Trophoblast cell (in vitro differentiated cells and primary cell): ENCODE measurements around the gene PHLPP1.

ENCODE experiments used
- DNase-seq, 2 donors: peaks; one replicate each; pipeline ENCODE4 v3.0.0-alpha.2; 2016
- H2AFZ ChIP-seq: 2 replicates; pipeline ENCODE4 v1.6.1; 2013; ENCODE audit warnings: low read length, moderate library complexity, mild to moderate bottlenecking; ENCODE audit not compliant: insufficient read depth, poor library complexity
- H2AK5ac ChIP-seq: 2 replicates; pipeline ENCODE4 v1.6.1; 2013; ENCODE audit warnings: mild to moderate bottlenecking, low read length
- H2BK120ac ChIP-seq: 2 replicates; pipeline ENCODE4 v1.6.1; 2013; ENCODE audit warnings: low read length, mild to moderate bottlenecking, moderate library complexity; ENCODE audit not compliant: insufficient read depth, poor library complexity
- H2BK12ac ChIP-seq: 2 replicates; pipeline ENCODE4 v1.6.1; 2013; ENCODE audit warnings: mild to moderate bottlenecking, low read length, moderate library complexity
- H2BK5ac ChIP-seq: 2 replicates; pipeline ENCODE4 v1.6.1; 2013; ENCODE audit warnings: low read length, low read depth, moderate library complexity, mild to moderate bottlenecking; ENCODE audit not compliant: poor library complexity
- H3K14ac ChIP-seq: 2 replicates; pipeline ENCODE4 v1.6.1; 2013; ENCODE audit warnings: mild to moderate bottlenecking, low read length
- H3K18ac ChIP-seq: 2 replicates; pipeline ENCODE4 v1.6.1; 2013; ENCODE audit warnings: mild to moderate bottlenecking, low read length
- H3K23ac ChIP-seq: 2 replicates; pipeline ENCODE4 v1.6.1; 2013; ENCODE audit warnings: low read length
- H3K27ac ChIP-seq: 2 replicates; pipeline ENCODE4 v1.5.1; 2013; ENCODE audit warnings: low read depth, mild to moderate bottlenecking, inconsistent platforms, low read length, moderate library complexity
- H3K27me3 ChIP-seq: 2 replicates; pipeline ENCODE4 v1.6.1; 2013; ENCODE audit warnings: inconsistent platforms, mild to moderate bottlenecking, low read length, moderate library complexity; ENCODE audit not compliant: insufficient read depth
- H3K36me3 ChIP-seq, 2 experiments: 1 replicate in 1 of 2; 2 replicates in 1 of 2; pipeline ENCODE4 v1.6.1; 2013; ENCODE audit warnings: low read length in 2 of 2, mild to moderate bottlenecking in 2 of 2, moderate library complexity in 1 of 2; ENCODE audit not compliant: insufficient read depth in 2 of 2, control insufficient read depth in 1 of 2
- H3K4ac ChIP-seq: 2 replicates; pipeline ENCODE4 v1.6.1; 2013; ENCODE audit warnings: low read depth, mild to moderate bottlenecking, low read length, moderate library complexity
- H3K4me1 ChIP-seq, 2 experiments: 1 replicate in 1 of 2; 2 replicates in 1 of 2; pipeline ENCODE4 v1.6.1; 2013; ENCODE audit warnings: low read length in 2 of 2, mild to moderate bottlenecking in 2 of 2, moderate library complexity in 1 of 2; ENCODE audit not compliant: insufficient read depth in 2 of 2, control insufficient read depth in 1 of 2
- H3K4me2 ChIP-seq: 2 replicates; pipeline ENCODE4 v1.6.1; 2013; ENCODE audit warnings: inconsistent platforms, mild to moderate bottlenecking, low read length, moderate library complexity
- H3K4me3 ChIP-seq: 2 replicates; pipeline ENCODE4 v1.5.1; 2013; ENCODE audit warnings: mild to moderate bottlenecking, low read depth, low read length, inconsistent platforms
- H3K79me1 ChIP-seq: one replicate; pipeline ENCODE4 v1.6.1; 2013; ENCODE audit warnings: low read length
- H3K79me2 ChIP-seq: 2 replicates; pipeline ENCODE4 v1.6.1; 2013; ENCODE audit warnings: low read length, mild to moderate bottlenecking; ENCODE audit not compliant: control insufficient read depth, insufficient read depth, poor library complexity
- H3K9ac ChIP-seq: 2 replicates; pipeline ENCODE4 v1.6.1; 2013; ENCODE audit warnings: mild to moderate bottlenecking, low read length
- H3K9me3 ChIP-seq: 2 replicates; pipeline ENCODE4 v1.6.1; 2013; ENCODE audit warnings: low read depth, mild to moderate bottlenecking, control low read depth, inconsistent platforms, low read length; ENCODE audit not compliant: insufficient read depth
- H4K12ac ChIP-seq: 2 replicates; pipeline ENCODE4 v1.6.1; 2013; ENCODE audit warnings: low read depth, mild to moderate bottlenecking, low read length, moderate library complexity
- H4K8ac ChIP-seq: 2 replicates; pipeline ENCODE4 v1.6.1; 2013; ENCODE audit warnings: low read depth, mild to moderate bottlenecking, low read length, moderate library complexity
- H4K91ac ChIP-seq: one replicate; pipeline ENCODE4 v1.6.1; 2013; ENCODE audit warnings: low read depth, mild to moderate bottlenecking, low read length, moderate library complexity
- WGBS: extraction: QIAGEN DNeasy Blood & Tissue Kit; methylation state at CpG from one replicate; pipeline ENCODE4 v1.1.7; 2013; ENCODE audit warnings: missing lambda C conversion rate; ENCODE audit not compliant: insufficient read length, insufficient coverage; ENCODE audit errors: extremely low coverage; 5-methylcytosine and 5-hydroxymethylcytosine counted together

The PHLPP1 gene

DNA sequence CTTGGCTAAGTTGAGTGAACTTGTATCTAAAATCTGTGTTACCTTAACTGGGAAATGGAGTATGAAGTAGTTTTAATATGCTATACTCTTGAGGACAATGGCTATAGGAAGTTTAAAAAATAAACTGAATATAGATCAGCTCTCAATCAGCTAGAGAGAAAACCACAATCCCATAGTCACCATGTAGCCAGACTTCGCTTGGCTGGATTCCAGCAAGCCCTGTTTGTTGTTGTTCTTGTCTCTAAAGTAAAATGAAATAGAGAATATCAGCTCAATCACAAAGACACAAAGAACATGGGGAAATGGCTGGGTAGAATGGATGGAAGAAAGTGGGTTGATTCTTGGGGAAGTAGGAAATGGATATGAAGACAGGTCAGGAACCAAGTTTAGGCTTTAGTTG, 234.9 kb downstream of the PHLPP1 start:
- Histone ChIP-seq H4K91ac (no peak overlapping the region), H2BK5ac (no peak overlapping the region), H4K12ac (no peak overlapping the region), H3K4me3 (no peak overlapping the region), H3K9me3 (no peaks in the 10 kb centered on the region), H3K79me2 (no peaks in the 10 kb centered on the region), H2BK12ac (no peak overlapping the region), H3K4me1 (no peaks in the 10 kb centered on the region), H2AFZ (no peak overlapping the region), H3K79me1 (no peaks in the 10 kb centered on the region), H3K27ac (no peak overlapping the region), H3K27me3 (no peaks in the 10 kb centered on the region), H3K18ac (no peak overlapping the region), H3K14ac (no peak overlapping the region), H2AK5ac (no peak overlapping the region), H4K8ac (no peak overlapping the region), H2BK120ac (no peak overlapping the region), H3K4me2 (no peak overlapping the region), H3K9ac (no peak overlapping the region), H3K36me3 (peaks cover 3 to 11% of the 10 kb centered on the region in 2 experiments), H3K23ac (no peak overlapping the region), H3K4ac (no peak overlapping the region)
- DNase-seq, result no peak
- WGBS, result no CpG with 5 or more reads among the region's 1 CpG

DNA sequence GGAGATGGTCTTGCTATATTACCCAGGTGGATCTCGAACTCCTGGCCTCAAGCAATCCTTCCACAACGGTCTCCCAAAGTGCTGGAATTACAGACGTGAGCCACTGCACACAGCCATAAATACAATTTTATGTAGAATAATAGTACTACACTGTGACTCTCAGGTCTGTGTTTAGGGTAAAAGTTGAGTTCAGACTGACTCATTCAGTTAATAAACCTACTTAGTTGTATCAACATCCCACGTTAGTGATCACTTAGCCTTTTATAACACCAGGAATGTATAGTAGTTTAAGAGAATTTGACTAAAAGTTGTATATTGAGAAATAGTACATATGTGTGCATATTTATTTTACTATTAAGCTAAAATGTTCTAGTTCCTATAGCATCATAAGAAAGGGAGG, 237.5 kb downstream of the PHLPP1 start:
- Histone ChIP-seq H3K14ac (no peak overlapping the region), H3K9ac (no peak overlapping the region), H2BK5ac (no peak overlapping the region), H3K36me3 (peaks cover 3 to 7% of the 10 kb centered on the region in 2 experiments), H3K79me2 (no peaks in the 10 kb centered on the region), H3K4me3 (no peak overlapping the region), H4K12ac (no peak overlapping the region), H2AK5ac (no peak overlapping the region), H3K79me1 (no peaks in the 10 kb centered on the region), H3K27me3 (no peaks in the 10 kb centered on the region), H3K18ac (no peak overlapping the region), H2BK12ac (no peak overlapping the region), H2AFZ (no peak overlapping the region), H3K4ac (no peak overlapping the region), H3K27ac (no peak overlapping the region), H3K9me3 (no peaks in the 10 kb centered on the region), H3K4me1 (no peaks in the 10 kb centered on the region), H3K4me2 (no peak overlapping the region), H4K91ac (no peak overlapping the region), H3K23ac (no peak overlapping the region), H4K8ac (no peak overlapping the region), H2BK120ac (no peak overlapping the region)
- no CpG with 5 or more reads among the region's 4 CpGs for WGBS
- DNase-seq, result no peak

DNA sequence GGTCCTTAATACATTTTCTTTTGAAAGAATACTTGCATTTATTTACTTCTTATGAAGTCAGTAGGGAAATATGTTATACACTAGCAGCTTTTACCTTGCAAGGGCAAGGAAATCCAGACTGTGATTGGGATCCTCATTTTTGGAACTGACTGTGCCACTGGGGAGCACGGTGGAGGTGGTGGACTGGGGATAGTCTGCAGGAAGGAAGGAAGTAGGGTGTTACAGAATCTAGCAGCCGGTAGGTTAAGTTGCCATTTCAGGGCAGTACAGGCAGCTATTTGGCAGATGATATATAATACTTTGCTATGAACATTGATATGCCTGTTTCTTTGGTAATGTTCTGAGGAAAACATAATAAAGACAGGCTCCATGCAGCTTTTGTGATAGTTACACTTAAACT, 238.3 kb downstream of the PHLPP1 start:
- Histone ChIP-seq H2BK120ac (no peak overlapping the region), H2BK5ac (no peak overlapping the region), H3K4me2 (no peak overlapping the region), H3K9ac (no peak overlapping the region), H3K27ac (no peak overlapping the region), H3K27me3 (no peaks in the 10 kb centered on the region), H3K4me3 (no peak overlapping the region), H2AK5ac (no peak overlapping the region), H3K18ac (no peak overlapping the region), H3K23ac (no peak overlapping the region), H2BK12ac (no peak overlapping the region), H3K79me1 (no peaks in the 10 kb centered on the region), H3K14ac (no peak overlapping the region), H3K4ac (no peak overlapping the region), H2AFZ (no peak overlapping the region), H3K79me2 (no peaks in the 10 kb centered on the region), H4K8ac (no peak overlapping the region), H3K36me3 (peaks cover 3 to 9% of the 10 kb centered on the region in 2 experiments), H3K9me3 (no peaks in the 10 kb centered on the region), H4K91ac (no peak overlapping the region), H4K12ac (no peak overlapping the region), H3K4me1 (no peaks in the 10 kb centered on the region)
- WGBS, result no CpG with 5 or more reads among the region's 2 CpGs
- DNase-seq, result no peak

DNA sequence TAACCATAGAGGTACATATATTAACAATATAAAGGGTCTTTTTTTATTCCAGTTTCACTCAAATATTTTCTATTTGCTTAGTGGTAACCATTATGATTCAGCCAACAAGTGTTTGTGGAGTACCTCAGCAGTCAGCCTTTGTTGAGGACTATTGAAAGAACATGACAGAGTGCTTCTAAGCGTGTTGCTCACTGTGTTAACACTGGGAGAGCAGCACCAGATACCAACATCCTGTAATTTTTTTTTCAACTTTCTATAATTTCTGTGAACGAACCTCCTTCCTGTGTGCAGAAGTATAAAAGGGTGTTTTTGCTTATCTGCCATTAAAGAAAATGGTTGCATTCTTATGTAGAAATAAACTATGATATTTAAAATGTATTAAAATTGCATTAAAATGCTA, 239.0 kb downstream of the PHLPP1 start:
- no peaks in the 10 kb centered on the region for H3K4me1 ChIP-seq
- H3K9me3 ChIP-seq, result no peaks in the 10 kb centered on the region
- no peak overlapping the region for H3K14ac ChIP-seq
- no peaks in the 10 kb centered on the region for H3K27me3 ChIP-seq
- H3K4me2 ChIP-seq, result no peak overlapping the region
- H4K8ac ChIP-seq, result no peak overlapping the region
- H4K91ac ChIP-seq, result no peak overlapping the region
- no peak overlapping the region for H3K18ac ChIP-seq
- no peaks in the 10 kb centered on the region for H3K79me1 ChIP-seq
- H3K23ac ChIP-seq, result no peak overlapping the region
- H2BK5ac ChIP-seq, result no peak overlapping the region
- no peak overlapping the region for H4K12ac ChIP-seq
- no peak overlapping the region for H2BK120ac ChIP-seq
- H2BK12ac ChIP-seq, result no peak overlapping the region
- no peak overlapping the region for H2AFZ ChIP-seq
- no peak overlapping the region for H3K9ac ChIP-seq
- H3K79me2 ChIP-seq, result no peaks in the 10 kb centered on the region
- no peak for DNase-seq
- H3K4me3 ChIP-seq, result no peak overlapping the region
- no peak overlapping the region for H3K4ac ChIP-seq
- no peak overlapping the region for H2AK5ac ChIP-seq
- peaks cover 3 to 9% of the 10 kb centered on the region in 2 experiments for H3K36me3 ChIP-seq
- H3K27ac ChIP-seq, result no peak overlapping the region
- WGBS, result no CpG with 5 or more reads among the region's 2 CpGs
